GM19455 (cell line): ENCODE measurements around the gene LGR5.

ENCODE experiments used
- ATAC-seq: cut with Tn5 transposase; IDR thresholded peaks from one replicate; pipeline ENCODE4 v1.9.1; 2021; ENCODE audit not compliant: unreplicated experiment

LGR5 gene

GRCh38 chr12:71439613-71440344 is at the start of gene LGR5:
Gene LGR5 (plus strand): TSS chr12:71439798. CDS start chr12:71440081, 283 bp downstream.
- no peak for ATAC-seq

GRCh38 chr12:71392521-71393145 is 47.0 kb upstream of the LGR5 start:
- peak; percentile 96 for ATAC-seq

GRCh38 chr12:71393625-71394024 is 46.0 kb upstream of the LGR5 start:
- ATAC-seq, result no peak

GRCh38 chr12:71397433-71397954 is 42.1 kb upstream of the LGR5 start:
- no peak for ATAC-seq

GRCh38 chr12:71399197-71399596 is 40.4 kb upstream of the LGR5 start:
- no peak for ATAC-seq

- ATAC-seq, result no peak
Observed at GRCh38 chr12:71400481-71400880, 39.1 kb upstream of the LGR5 start.

- no peak for ATAC-seq
Observed at GRCh38 chr12:71405884-71406283, 33.7 kb upstream of the LGR5 start.

- ATAC-seq, result no peak
Observed at GRCh38 chr12:71407732-71408131, 31.9 kb upstream of the LGR5 start.

GRCh38 chr12:71410844-71411243 is 28.8 kb upstream of the LGR5 start:
- ATAC-seq, result no peak

- ATAC-seq, result no peak
Observed at GRCh38 chr12:71411635-71412034, 28.0 kb upstream of the LGR5 start.

GRCh38 chr12:71415336-71416231 is 24.0 kb upstream of the LGR5 start:
- ATAC-seq, result no peak

GRCh38 chr12:71417181-71417580 is 22.4 kb upstream of the LGR5 start:
- ATAC-seq, result no peak

GRCh38 chr12:71420775-71421406 is 18.7 kb upstream of the LGR5 start:
- no peak for ATAC-seq

- no peak for ATAC-seq
Observed at GRCh38 chr12:71425568-71426299, 13.9 kb upstream of the LGR5 start.

GRCh38 chr12:71426300-71427047 is 13.1 kb upstream of the LGR5 start:
- ATAC-seq, result no peak

GRCh38 chr12:71430756-71431155 is 8.8 kb upstream of the LGR5 start:
- ATAC-seq, result no peak

GRCh38 chr12:71431991-71432390 is 7.6 kb upstream of the LGR5 start:
- ATAC-seq, result no peak

GRCh38 chr12:71432936-71433335 is 6.7 kb upstream of the LGR5 start:
- ATAC-seq, result no peak

GRCh38 chr12:71436696-71437095 is 2.9 kb upstream of the LGR5 start:
- ATAC-seq, result no peak
